ENCODE measurements around the gene LANCL2.
"Not testable (repeated sequence)": the region's sequence is repeated elsewhere in the genome, so short reads cannot be mapped to it uniquely, and the experiment has no call there.

LANCL2 gene

DNA sequence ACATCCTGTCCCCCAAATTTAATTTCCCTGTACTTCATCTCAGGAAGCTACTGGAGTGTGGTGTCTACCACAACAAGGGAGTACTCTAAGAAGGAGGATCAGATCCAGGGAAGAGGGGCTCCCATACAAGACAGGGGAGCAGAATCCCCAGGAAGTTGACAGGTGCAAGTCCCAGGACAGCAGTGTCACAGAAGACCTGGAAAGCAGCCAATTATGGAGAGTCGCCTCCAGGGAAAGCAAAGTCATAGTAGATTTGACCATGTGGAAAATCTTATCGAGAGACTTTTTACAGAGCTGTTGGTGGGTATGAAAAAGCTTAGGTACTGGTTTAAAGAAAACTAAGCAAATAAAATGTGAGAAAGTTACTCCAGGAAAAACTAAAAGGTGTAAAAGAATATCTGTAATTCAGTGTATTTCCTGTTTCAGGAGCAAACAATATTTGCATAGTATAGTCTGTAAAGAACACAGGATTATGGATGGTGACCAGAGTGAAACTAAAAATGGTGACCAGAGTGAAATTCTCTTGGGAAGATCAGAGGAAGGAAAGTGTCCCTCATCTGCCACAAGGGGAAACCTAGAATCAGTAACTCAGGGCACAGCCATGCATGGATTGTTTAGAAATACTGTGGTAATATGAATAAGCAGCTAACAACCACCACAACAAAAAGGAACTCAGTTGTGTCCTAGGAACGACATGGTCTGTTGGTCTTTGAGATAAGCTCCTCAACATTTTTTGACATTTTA, 44.5 kb downstream of the LANCL2 start:
- no peak for DNase-seq

DNA sequence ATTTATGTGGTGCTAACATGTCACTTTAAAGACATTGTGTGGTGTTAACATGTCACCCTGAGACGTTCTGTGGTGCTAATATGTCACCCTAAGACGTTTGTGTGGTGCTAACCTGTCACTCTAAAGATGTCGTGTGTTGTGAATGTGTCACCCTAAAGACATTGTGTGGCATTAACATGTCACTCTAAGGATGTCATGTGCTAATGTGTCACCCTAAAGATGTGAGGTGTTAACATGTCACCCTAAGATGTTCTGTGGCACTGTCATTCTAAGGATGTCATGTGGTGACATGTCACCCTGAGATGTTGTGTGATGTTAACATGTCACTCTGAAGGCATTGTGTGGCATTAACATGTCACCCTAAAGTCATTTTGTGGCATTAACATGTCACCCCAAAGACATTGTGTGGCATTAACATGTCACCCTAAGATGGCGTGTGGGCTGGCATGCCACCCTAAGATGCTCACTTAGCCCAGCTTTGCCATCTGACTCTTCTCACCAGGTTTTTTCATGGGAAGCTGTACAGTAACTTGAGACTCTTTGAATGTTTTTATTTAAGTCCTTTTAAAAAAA, 45.6 kb downstream of the LANCL2 start:
- DNase-seq, result no peak

DNA sequence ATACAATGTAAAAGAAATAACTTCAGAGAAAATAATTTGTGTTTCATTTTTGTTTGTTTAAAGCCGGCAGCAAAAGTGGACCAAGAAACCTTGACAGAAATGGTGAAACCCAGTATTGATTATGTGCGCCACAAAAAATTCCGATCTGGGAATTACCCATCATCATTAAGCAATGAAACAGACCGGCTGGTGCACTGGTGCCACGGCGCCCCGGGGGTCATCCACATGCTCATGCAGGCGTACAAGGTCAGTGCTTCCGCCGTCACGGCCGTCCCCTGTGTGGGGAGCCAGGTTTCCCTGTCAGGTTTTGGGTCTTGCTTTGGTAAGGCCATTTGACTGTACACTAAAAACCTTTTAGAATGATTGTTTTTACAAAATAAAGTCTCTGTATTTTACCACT, 46.7 kb downstream of the LANCL2 start:
- no peak for DNase-seq

DNA sequence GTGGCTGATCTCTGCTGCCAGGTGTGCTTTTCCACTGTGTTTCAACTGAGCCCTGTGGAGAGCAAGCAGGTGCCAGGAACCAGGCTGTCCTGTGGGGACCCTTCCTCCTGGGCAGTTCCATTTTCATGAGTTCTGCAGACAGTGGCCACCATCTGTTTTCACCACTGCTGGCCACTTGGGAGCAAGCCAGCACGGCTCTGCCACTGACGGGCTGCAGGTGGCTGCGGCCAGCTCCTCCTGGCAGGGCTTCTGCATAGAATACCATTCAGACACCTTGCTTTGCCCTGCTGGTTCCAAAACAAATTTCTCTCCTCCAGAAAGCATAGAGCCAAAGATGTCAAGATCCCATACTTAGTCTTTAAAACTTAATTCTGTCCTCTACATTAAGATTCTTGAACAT, 48.3 kb downstream of the LANCL2 start:
- no peak for DNase-seq

DNA sequence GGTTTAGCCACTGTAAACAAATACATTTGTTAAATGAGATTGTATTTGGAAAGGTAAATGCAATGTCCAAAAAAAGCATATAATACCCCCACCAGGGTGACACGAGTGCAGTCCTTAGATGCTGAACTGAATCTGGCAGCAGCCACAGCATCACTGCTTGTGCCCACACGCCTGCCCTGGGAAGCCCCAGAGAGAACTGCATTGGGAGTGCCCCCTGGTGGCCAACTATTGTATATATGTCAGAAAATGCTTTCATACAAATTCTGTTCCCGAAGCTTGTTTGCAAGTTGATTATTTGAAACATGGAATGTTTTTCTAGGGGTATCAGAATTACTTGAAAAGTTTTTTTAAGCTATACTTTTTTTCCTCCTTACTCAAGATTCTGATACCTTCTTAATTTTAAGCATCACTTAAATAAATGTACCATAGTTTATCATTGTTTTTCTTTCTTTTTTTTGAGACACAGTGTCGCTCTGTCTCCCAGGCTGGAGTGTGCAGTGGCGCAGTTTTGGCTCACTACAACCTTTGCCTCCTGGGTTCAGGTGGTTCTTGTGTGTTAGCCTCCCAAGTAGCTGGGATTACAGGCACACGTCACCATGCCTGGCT, 50.1 kb downstream of the LANCL2 start:
- peak; percentile 87 for DNase-seq

DNA sequence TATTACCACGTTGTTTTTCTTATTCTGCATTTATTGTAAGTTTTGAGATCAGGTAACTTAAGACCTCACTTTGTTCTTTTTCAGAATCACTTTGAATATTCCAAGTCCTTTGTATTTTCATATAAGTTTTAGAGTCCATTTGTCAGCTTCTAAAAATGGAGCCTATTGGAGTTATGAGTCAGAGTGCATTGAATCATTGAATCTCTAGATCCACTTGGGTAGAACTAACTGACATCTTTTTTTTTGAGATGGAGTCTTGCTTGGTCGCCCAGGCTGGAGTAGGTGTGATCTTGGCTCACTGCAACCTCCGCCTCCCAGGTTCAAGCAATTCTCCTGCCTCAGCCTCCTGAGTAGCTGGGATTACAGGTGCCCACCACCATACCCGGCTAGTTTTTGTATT, 52.3 kb downstream of the LANCL2 start:
- DNase-seq, result not testable (repeated sequence)

DNA sequence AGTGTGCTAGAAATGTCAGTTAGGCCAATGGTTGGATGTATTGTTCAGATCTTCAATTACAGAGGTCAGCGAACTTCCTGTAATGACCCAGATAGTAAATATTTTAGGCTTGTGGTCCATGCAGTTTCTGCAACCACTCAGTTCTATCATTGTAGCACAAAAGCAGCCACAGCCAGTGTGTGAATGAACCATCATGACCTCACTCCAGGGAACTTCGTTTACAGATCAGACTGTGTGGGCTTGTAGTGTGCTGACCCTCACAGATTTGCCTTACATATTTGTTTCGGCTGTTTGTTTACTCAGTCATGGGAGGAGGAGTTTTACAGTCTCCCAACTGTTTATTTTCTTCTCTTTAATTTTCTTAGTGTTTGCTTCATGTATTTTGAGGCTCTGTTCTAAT, 55.4 kb downstream of the LANCL2 start:
- no peak for DNase-seq

DNA sequence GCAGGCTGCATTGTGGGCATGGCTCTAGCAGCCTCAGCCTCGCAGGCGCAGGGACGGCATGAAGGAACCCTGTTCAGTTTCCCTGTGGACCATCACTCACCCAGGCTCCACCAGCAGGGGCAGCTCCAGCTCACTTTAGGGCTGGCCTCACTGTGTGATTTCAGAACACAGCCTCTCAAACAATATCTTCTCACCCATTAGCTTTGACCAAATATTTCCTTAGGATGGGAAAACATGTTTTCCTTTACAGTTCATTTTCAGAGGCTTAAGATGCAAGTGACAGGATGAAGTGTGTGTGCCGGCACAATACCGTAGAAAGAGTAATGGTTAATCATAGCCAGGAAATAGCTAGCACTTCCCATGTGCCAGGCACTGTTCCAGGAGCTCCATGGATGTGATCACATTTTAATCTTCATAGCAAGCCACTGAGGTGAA, 58.2 kb downstream of the LANCL2 start:
- no peak for DNase-seq

DNA sequence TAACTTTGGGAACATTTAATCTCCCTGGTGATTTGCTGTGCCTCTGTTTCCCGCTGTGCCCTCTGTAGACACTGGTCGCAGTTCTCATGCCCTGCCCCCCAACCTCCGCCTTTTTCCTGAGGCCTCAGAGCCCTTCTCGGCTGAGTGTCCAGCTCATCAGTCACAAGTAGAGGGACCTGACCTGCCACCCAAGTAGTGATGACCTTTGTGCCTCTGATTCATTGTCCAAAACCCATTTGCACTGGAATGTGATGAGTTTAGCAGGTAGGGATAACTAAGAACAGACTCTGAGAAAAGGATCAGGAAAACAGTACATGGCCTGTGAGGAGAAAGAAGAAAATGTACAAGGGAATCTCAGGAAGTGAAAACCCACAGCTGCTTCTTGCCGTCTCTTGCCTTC, 58.8 kb downstream of the LANCL2 start:
- DNase-seq, result no peak

DNA sequence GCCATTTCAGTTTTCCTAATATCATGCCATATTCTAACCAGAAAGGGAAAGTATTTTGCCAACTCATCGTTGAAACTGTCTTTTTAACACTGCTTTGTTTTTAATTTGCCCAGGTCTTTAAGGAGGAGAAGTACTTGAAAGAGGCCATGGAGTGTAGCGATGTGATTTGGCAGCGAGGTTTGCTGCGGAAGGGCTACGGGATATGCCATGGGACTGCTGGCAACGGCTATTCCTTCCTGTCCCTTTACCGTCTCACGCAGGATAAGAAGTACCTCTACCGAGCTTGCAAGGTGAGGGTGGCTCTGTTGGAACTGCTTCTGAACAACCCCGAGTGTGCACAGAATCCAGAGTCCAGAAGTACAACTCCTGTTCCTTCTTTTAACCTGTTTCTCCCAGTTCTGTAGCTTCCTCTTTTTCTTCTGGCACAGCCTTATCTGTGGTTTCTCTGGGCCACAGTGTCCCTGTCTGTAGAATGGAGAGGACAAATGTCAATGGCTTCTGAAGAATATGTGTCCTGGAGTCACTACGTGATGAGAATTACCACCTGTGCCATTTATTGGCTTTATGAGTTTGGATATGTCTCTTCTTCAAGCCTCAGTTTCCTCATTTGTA, 60.1 kb downstream of the LANCL2 start:
- no peak for DNase-seq

DNA sequence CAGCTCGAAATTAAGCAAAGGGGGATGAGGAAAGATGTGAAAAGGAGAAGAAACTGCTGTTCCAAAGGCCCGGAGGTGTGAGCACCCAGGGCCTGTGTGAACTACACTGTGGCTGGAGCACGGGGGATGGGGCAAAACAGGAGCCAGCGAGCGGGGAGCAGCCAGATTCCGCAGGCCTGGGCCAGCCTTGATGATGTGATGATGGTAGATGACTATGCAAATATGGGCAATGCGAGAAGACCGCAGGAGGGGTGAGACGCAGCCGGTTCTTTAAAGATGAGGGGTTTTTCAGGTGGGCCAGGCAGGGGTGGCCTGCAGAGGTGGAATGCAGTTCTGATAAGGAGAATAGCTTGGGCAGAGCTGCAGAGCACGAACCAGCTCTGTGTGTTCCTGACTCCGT, 61.5 kb downstream of the LANCL2 start:
- no peak for DNase-seq

DNA sequence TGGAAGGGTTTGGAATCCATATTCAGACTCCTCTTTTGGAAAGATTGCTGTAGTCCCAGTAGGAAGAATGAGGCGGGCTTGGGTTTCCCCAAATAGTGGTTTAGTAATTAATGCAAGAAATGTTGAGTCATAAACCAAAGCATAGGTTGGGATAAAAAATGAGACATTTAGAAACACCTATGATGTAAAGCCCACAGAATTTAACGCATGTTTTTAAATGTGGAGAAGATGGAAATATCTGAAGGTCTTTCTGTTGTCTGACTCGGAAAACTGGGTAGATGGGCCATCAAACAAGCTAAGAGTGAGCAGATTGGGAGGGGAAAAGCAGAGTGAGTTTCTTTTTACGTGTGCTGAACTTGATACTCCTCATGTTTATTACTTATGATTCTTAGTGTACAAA, 62.2 kb downstream of the LANCL2 start:
- no peak for DNase-seq

DNA sequence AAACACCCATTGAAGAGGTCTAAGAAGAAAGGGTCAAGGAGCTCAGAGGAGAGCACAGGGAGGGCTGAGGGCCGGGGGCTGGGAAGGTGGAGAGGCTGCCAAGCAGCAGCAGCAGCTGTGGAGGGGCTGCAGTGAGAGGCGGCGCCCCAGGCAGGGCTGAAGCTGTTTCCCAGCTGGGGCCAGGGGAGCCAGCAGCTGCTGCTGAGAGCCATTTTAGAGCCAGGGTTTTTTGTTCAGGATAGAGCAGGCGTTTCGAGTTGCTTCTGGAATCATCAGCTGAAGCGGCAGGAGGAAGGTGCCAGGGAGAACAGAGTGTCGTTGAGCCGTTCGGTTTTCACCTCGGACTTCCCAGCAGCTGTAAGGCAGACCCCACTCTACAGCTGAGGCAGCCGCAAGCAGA, 62.7 kb downstream of the LANCL2 start:
- no peak for DNase-seq

DNA sequence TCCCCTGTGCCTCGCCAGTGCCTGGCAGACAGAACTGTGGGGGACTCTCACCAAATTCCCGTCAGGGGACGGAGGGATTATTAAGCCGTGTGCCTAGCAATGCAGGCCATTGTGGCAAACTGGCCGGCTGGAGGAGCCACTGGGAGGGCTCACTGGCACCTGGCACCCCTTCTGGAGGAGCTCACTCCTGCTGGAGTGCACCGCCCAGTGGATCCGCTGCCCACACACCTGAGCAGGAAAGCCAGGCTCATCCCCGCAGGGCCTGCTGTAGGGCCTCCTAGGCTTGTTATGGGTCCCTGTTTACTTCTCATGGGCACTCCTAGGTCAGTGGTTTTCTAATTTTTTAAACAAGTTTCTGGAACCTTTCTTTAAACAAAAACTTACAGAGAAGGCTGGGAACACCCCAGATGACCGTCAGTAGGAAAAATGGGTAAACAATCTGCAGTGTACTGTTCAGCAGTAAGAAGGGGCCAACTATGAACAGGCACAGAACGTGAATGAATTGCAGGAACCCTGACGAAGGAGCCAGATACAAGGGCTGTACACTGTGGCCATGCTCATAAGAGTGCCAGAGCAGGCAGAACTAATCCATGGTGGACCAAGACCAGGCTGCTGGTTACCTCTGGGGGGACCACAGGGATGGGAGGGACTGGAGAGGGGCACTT, 64.8 kb downstream of the LANCL2 start:
- no peak for DNase-seq

DNA sequence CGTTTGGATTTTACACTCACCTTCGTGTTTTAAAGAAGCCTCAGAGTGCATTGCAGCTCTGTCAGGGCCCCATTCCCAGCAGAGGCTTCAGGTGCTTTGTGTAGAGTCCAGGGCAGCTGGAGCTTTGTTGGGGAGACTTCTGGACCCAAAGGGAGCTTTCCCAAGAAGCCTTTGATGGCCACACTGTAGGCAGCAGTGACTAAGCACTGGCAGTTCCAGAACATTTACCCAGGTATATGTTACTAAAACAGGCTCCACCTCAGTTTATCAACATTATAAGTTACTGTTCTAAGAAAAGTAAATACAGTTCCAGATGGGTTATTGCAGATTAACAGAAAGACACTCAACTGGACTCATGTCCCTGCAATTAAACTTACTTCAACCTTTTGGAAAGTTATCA, 66.8 kb downstream of the LANCL2 start:
- no peak for DNase-seq

DNA sequence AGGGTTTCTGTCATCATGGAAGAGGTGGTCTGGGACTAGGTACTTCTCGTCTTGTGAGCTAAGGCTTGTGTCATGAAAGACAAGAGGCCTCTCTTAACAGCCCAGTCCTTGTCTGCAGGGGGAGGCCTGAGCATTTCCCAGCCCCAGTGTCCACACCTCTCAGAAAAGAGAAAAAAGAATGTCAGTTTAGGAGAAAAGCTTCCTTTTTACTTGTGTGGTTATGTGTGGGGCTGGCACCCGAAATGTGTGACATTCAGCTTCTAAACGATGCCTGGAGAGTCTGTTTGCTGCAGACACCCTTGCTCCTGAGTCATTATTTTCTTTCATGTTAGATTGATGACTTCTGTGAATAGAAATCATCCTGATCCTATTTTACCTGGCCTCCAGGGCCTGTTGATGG, 67.4 kb downstream of the LANCL2 start:
- DNase-seq, result no peak

DNA sequence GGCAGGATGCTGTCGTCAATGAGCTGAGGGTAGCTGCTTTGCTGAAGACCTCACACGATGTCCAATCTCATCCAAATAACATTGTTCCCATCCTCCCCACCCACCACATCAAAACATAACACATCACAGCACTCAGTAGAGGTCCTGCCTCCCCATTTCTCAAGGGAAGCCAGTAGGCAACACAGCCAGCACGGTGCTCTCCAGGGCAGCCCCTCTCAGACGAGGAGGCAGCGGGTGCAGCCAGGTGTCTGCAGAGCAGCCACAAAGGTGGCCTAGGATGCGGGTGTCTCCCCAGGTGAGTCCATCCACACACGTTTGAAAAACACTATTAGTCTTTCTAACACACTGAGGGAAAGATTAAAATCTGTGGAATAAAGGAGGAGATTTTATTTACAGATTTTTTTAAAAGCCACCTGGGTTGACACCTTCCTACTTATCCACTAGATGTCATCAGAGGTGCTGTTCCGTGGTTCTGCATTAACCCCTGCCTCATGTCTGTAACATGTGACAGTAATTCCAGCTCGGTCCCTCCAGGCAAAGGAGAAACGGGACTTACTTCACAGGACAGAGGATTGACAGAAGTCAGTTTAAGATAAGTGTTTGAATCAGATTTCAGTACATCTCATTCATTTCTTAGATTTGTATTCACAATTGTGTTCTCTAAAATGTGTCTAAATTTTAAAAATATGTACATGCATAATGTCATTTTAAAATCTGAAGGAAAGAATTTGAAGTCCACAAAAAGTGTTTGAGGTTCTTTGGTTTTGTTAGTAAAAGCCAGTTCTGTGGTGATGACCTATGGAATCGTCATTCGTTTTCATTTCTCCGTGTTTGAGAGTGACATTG, 68.0 kb downstream of the LANCL2 start:
- DNase-seq, result peak; percentile 35

DNA sequence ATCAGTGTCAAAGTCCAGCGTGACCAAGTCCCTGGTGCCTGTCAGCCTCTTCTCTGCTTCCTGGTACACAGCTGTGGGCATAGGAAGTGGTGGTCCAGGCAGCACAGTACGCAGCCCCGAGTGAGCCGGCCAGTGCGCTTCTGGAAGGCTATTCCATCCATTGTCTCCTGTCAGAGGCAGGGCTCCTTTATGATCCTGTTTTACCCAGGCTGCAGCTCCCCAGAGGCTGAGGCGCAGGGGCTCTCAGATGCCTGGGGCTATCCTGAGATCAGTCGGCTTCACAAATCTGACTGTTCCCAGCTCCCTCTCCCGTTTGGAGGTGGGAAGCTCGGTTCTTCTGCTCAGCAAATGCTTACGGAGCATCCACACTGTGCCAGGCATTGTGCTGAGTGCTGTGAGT, 70.3 kb downstream of the LANCL2 start:
- no peak for DNase-seq

DNA sequence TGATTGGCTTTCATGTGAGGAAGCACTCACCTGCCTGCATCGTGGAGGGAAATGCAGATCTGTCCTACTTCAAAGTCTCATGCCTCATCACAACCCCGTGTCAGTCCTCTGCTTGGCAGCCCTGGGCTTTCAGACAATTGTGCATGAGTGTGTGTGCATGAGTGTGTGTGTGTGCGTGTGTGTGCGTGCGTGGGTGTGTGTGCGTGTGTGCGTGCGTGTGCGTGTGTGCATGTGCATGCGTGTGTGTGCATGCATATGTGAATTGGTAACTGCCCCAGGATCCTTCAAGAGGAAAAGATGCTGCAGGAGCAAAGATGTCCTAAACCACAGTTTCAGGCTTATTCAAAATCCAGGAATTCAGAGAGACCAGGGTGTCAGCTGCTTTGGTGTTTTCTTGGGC, 71.3 kb downstream of the LANCL2 start:
- DNase-seq, result peak; percentile 13

DNA sequence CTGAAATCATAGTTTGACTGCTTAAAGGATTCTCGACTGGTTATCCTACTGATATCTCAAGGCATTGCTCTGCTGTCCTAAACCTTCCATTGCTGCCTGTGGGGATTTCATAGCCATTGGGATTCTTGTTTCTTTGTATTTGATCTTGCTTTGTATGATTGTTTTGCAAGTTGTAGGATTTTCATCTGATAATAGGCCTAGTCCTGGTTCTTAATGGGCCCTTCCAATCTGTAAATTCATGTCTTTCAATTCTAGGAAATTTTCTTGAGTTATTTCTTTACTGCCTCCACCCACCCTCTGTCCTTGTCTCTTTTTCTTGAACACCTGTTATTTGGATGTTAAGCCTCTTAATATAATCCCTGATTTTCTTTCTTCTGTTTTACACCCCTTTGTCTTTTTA, 72.2 kb downstream of the LANCL2 start:
- DNase-seq, result no peak

DNA sequence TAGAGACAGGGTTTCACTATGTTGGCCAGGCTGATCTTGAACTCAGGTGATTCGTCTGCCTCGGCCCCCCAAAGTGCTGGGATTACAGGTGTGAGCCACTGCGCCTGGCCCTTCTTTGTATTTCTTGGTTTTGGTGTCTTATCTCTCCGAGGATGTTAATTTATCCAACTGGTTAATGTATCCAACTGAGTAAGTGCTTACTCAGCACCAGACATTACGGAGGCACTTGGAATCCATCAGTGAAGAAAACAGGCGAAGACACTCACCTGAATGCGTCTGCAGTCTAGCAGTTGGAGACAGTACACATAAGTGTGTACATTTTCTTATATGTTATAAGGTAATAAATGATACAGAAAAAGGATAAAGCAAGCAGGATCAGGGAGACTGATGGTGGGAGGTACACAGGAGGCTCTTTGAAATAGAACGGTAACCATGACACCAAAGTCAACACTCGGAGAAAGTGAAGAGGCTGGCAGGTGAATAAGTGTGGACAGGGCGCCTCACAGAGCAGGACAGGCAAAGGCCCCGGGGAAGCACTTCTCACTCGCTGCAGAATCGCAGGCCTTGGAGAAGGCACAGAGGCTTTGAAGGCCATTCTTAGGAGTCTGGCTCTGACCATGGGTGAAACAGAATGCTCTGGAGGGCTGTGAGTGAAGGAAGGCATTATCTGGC, 73.1 kb downstream of the LANCL2 start:
- no peak for DNase-seq

Data from CD4-positive, alpha-beta T cell treated with Interleukin-6 for 4 hours (primary cell).